HG03442 (cell line): ENCODE results near the gene HORMAD2.

Experiments used
- ATAC-seq: cut with Tn5 transposase; IDR thresholded peaks from one replicate; pipeline ENCODE4 v1.9.1; 2021; ENCODE audit warnings: mild to moderate bottlenecking, moderate library complexity; ENCODE audit not compliant: unreplicated experiment

The HORMAD2 gene

DNA sequence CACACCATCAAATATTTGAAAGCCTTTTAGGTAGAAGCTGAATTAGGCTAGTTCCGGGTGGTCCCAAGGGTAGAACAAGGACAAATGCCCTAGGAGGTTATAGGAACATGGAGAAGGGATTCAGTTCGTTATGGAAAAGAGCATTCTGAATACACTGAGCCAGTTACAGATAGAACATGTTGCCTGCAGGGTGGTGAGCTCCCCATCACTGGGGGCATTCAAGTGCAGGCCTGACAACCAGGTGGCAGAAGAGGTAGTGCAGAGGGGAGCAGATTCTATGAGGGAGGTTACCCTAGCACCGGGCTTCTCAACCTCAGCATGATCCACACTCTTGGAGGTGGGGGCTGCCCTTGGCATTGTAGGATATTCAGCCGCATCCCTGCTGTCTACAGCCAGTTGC is 142.1 kb downstream of the HORMAD2 start:
- ATAC-seq, result no peak

DNA sequence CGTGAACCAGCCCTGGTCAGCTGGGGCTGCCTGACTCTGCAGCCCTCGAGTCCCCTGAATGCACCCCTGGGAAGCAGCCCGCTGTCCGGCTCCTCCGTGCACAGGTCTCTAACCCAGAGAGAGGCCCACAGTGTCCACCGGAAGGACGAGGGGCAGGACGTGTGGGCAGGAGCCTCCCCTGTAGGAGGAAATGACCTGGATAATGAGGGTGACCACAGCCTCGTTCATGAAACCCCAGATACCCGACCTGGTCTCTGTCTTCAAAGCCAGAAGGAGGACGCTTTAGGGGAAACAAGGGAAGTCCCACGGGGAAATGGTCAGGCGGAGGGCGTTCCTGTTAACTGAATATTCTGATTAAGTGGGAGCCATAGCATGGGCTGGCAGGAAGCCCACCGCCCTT is 143.0 kb downstream of the HORMAD2 start:
- ATAC-seq, result no peak

DNA sequence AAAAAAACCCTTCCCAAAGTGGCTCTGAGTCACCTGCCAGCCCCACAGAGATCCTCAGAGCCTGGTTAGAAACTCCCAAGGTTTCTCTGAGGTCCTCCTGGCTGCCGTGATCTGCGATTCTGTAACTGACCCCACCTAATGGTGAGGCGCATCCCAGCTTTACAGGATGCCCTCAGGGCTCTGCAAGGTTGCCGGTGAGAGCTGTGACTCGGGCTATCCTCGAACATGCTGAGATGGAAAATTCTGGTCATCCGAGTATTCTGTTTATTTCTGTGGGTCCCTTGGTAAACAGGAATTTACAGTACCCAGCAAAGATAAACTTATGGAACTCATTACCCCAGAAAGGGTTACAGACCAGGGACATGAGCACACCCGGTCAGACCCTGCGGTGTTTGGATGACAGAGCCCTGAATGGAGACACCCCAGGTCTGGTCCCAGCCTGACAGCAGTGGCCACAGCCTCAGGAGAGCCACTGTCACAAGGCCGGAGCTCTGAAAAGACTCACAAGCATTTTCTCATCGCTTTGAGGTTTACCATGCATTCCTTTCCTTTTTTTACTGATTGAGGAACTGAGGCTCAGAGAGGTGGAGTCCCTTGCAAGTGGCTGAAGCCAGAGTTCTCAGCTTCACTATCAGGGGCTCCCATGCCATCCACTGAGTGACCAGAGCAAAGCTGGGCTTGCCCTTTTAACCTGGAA is 144.0 kb downstream of the HORMAD2 start:
- no peak for ATAC-seq

DNA sequence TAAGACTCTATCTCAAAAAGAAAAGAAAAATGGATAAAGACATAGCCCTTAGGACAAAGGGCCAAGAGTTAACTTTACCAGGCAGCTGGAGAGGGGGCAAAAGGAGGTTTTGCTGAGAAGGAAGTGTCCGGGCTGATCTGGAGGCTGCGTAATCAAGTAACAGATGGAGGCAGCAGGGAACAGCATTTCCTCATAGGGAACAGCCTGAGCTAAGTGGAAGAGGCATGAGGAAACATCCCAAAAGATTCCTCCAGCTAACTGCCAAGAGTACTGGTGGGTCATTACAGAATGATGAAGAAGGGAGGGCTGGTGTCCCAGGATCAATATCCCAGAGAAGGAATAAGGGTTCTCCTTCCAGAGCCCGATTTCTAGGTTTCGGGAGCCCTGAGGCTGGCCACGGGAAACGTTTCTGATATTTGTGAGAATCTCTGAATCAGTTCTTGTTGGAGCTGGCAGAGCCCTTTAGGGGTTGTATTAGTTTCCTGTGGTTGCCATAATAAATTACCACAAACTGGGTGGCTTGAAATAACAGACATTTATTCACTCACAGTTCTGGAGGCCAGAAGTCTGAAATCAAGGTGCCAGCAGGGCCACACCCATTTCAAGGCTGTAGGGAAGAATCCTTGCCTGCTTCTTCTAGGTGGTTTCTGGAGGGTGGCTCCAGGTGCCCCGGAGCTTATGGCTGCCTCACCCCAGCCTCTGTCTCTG is 145.1 kb downstream of the HORMAD2 start:
- no peak for ATAC-seq

DNA sequence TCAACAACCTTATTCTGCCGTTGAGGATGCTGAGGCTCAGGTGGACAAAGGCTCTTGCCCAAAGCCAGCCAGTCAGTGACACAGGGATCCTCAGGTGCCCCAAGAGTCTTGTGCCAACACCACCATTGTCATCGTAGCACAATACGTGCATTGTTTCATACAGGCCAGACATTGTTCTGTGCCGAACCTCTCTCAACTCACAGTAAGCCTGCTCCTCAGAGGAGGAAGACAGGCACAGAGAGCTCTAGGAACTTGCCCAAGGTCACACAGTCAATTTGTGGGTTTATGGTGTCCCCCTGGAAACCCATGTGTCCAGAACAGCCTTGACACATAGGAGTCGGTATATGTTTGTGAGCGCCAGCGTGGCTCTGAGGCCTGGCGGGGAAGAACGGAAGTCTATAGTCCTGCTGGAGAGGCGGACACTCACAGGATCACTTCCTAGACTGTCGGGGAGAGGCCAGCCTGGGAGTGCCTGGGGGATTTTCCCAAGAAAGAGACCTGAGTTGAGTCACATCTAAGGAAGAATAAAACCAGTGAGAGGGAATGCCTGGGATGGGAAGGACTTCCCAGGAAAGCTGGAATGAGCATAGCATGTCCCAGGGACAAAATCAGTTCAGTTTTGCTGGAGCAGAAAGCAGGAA is 146.0 kb downstream of the HORMAD2 start:
- no peak for ATAC-seq
